ENCODE results near the gene VEGFB.

The VEGFB gene

GRCh38 chr11:64258356-64258755 lies 24.0 kb downstream of the VEGFB start:
- DNase-seq (ENCODE audit: insufficient read length, low spot score), result no peak
- no peak for FAIRE-seq
- TF ChIP-seq, protein P1, sequence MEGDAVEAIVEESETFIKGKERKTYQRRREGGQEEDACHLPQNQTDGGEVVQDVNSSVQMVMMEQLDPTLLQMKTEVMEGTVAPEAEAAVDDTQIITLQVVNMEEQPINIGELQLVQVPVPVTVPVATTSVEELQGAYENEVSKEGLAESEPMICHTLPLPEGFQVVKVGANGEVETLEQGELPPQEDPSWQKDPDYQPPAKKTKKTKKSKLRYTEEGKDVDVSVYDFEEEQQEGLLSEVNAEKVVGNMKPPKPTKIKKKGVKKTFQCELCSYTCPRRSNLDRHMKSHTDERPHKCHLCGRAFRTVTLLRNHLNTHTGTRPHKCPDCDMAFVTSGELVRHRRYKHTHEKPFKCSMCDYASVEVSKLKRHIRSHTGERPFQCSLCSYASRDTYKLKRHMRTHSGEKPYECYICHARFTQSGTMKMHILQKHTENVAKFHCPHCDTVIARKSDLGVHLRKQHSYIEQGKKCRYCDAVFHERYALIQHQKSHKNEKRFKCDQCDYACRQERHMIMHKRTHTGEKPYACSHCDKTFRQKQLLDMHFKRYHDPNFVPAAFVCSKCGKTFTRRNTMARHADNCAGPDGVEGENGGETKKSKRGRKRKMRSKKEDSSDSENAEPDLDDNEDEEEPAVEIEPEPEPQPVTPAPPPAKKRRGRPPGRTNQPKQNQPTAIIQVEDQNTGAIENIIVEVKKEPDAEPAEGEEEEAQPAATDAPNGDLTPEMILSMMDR (IDR thresholded peaks at IDR 0.05; ENCODE audit: insufficient read depth, missing control alignments), result no peak

GRCh38 chr11:64258946-64259532 lies 24.7 kb downstream of the VEGFB start:
- DNase-seq (ENCODE audit: insufficient read length, low spot score) (no peak), FAIRE-seq (no peak)
- TF ChIP-seq, protein P1 (IDR thresholded peaks at IDR 0.05; ENCODE audit: insufficient read depth, missing control alignments), result no peak

GRCh38 chr11:64259533-64260067 lies 25.2 kb downstream of the VEGFB start:
- DNase-seq (ENCODE audit: insufficient read length, low spot score), result no peak
- TF ChIP-seq, protein P1 (IDR thresholded peaks at IDR 0.05; ENCODE audit: insufficient read depth, missing control alignments), result no peak
- FAIRE-seq, result no peak

DNA sequence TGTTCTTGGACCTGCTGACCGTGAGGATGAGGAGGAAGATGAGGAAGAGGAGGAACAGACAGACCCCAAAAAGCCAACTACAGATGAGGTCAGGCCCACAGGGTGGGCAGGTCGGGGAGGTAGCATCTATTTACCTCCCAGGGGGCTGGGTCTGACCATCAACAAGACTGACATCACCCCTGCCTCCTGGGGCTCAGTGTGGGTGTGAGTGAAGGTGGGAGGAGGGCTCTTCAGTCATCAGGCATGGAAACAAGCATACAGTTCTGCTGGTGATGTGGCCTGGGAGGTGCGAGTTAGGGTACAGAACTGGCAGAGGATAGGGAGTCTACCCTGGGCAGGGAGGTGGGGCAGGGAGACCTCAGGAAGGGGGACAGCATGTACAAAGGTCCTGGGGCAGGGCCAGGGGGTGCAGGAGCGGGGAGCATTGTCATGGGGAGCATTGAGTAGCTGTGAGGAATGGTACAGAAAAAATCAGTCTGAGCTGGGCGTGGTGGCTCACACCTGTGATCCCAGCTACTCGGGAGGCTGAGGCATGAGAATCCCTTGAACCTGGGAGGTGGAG lies 25.8 kb downstream of the VEGFB start:
- TF ChIP-seq, protein P1 (IDR thresholded peaks at IDR 0.05; ENCODE audit: insufficient read depth, missing control alignments), result no peak
- FAIRE-seq (no peak), DNase-seq (ENCODE audit: insufficient read length, low spot score) (no peak)

- FAIRE-seq, result no peak
Observed at GRCh38 chr11:64261556-64262080, 27.2 kb downstream of the VEGFB start.

GRCh38 chr11:64262271-64263002 lies 28.1 kb downstream of the VEGFB start:
- FAIRE-seq (no peak), DNase-seq (ENCODE audit: insufficient read length, low spot score) (no peak)
- TF ChIP-seq, protein P1 (IDR thresholded peaks at IDR 0.05; ENCODE audit: insufficient read depth, missing control alignments), result no peak

More at GRCh38 chr11:64261556-64262080, 27.2 kb downstream of the VEGFB start:
- no peak for DNase-seq (ENCODE audit: insufficient read length, low spot score)
- TF ChIP-seq, protein P1 (IDR thresholded peaks at IDR 0.05; ENCODE audit: insufficient read depth, missing control alignments), result no peak
